Uterus (tissue), 2 donors: ENCODE data around the gene UROC1.

Experiments
- CTCF ChIP-seq, 4 experiments: fragments of 200-600 bp in 2 of 4; fragments of 450-650 bp in 2 of 4; sonication (generic) in 2 of 4; IDR thresholded peaks; one replicate each; pipeline ENCODE4 v1.5.1; 2016 to 2019; ENCODE audit warnings: antibody characterized with exemption in 4 of 4, mild to moderate bottlenecking in 2 of 4, moderate library complexity in 1 of 4
- POLR2A ChIP-seq, 2 donors: fragments of 450-650 bp; IDR thresholded peaks; one replicate each; pipeline ENCODE4 v1.6.1; 2016; ENCODE audit warnings: antibody characterized with exemption in 2 of 2, mild to moderate bottlenecking in 1 of 2, moderate library complexity in 1 of 2

- TF ChIP-seq POLR2A (IDR thresholded peaks at IDR 0.05) (no peak), CTCF (IDR thresholded peaks at IDR 0.05) (no peak)
These were observed 48.1 kb downstream of the UROC1 start for GRCh38 chr3:126469479-126469878.
